Measurements from ENCODE around the gene ITGAL.
A peak's percentile ranks its signal among the peaks of the same experiment; 100 is the strongest.

ITGAL gene

DNA sequence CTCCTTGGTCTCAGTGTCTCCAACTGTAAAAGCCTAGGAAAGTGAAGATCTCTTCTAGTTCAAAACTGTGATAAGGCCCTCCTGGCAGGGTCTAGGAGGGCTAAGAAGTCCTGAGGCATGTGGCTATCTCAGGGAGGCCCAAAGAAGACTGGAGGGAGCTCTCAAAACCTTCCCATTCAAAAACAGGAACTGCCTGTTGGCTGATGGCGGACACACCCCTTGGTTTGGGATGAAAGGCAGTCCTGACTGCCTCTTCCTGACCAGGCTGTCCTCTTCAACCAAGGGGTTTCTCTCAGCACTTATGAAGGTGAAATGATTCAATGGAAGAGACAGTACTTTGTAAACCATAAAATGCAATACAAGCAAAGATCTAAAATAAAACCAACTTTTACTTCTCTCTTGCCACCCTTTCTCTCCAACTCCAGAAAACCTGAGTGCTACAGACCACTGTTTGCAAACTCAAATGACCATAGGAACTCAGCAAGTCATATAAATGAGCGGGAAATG is 80.9 kb downstream of the ITGAL start:
- no peak overlapping the region for H3K4me3 ChIP-seq (ENCODE audit: low read depth, low read length)
- no peak for DNase-seq (ENCODE audit: low read depth)
- TF ChIP-seq, protein P1, sequence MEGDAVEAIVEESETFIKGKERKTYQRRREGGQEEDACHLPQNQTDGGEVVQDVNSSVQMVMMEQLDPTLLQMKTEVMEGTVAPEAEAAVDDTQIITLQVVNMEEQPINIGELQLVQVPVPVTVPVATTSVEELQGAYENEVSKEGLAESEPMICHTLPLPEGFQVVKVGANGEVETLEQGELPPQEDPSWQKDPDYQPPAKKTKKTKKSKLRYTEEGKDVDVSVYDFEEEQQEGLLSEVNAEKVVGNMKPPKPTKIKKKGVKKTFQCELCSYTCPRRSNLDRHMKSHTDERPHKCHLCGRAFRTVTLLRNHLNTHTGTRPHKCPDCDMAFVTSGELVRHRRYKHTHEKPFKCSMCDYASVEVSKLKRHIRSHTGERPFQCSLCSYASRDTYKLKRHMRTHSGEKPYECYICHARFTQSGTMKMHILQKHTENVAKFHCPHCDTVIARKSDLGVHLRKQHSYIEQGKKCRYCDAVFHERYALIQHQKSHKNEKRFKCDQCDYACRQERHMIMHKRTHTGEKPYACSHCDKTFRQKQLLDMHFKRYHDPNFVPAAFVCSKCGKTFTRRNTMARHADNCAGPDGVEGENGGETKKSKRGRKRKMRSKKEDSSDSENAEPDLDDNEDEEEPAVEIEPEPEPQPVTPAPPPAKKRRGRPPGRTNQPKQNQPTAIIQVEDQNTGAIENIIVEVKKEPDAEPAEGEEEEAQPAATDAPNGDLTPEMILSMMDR (IDR thresholded peaks at IDR 0.05; ENCODE audit: low read depth, low read length, missing control alignments): no peak

DNA sequence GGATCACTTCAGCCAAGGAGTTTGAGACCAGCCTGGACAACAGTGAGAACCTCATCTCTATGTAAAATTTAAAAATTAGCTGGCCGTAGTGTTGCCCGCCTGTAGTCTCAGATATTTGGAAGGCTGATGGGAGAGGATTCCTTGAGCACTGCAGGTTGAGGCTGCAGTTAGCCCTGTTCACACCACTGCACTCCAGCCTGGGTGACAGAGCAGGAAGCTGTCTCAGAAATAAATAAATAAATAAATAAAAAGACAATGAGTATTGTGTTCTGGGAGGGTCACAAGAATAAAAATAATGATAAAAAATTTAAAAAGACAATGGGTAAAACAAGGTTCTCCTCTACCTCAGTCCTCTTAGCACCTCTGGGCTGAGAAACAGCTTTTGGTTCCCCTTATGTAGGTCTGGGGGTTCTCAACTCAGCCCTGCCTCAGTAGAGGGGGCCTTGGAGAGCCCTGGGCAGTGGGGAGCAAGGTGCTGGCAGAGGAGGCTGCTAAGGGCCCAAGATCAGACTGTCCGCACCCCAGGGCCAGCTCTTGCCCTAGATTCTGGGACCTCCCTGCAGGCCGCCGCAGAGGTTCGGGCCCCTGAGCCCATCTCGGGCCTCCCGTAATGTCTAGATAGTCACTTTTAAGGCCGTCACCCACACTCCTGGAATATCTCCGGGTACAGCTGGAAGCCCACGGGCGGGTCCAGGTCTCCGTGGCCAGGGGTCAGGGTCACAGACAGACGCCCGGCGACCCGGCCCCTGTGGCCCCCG is 82.2 kb downstream of the ITGAL start:
- TF ChIP-seq, protein P1 (IDR thresholded peaks at IDR 0.05; ENCODE audit: low read depth, low read length, missing control alignments): no peak
- DNase-seq (ENCODE audit: low read depth): no peak
- H3K4me3 ChIP-seq (ENCODE audit: low read depth, low read length): no peak overlapping the region

DNA sequence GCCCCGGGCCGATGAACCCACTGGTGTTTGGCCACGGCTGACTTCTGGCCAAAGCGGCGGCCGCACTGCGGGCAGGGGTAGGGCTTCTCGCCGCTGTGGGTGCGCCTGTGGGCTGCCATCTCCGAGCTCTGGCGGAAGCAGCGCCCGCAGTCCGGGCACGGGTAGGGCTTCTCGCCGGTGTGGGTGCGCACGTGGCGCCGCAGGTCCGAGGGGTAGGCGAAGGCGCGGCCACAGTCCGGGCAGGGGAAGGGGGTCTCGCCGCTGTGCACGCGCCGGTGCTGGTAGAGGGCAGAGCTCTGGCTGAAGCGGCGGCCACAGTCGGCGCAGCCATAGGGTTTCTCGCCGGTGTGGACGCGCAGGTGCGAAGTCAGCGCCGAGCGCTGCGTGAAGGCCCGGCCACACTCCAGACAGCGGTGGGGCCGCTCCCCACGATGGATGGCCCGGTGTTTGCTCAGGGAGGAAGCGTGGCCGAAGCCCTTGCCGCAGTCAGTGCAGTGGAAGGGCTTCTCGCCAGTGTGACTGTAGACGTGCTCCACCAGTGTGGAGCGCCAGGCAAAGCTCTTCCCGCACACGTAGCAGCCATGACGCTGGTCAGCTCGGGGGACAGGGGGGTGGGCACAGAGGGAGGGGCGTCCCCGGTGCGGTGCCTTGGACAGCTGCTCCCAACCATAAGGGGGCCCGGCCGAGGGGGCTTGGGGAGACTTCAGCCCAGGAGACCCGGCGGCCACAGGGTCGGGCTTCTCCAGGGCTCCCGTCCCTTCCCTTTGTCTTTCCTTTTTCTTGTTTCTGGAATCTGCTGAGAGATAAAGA is 83.0 kb downstream of the ITGAL start:
- TF ChIP-seq, protein P1 (IDR thresholded peaks at IDR 0.05; ENCODE audit: low read depth, low read length, missing control alignments): no peak
- DNase-seq (ENCODE audit: low read depth): no peak
- no peak overlapping the region for H3K4me3 ChIP-seq (ENCODE audit: low read depth, low read length)

DNA sequence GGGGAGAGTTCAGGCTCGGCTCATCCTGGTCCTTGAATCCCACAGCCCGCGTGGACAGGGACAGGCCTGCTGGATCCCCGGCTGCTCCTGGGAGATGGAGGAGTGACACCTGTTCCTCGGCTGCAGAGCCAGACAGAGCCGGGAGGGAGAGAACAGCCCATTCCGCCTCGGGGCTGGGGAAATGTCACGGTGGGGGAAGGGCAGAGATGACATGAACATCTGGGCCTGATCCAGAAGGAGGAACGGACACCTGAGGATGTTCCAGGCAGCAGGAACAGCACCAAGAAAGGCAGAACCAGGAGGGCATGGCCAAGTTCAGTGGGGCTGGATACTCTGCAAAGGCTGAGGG is 83.6 kb downstream of the ITGAL start:
- TF ChIP-seq, protein P1 (IDR thresholded peaks at IDR 0.05; ENCODE audit: low read depth, low read length, missing control alignments): no peak
- no peak overlapping the region for H3K4me3 ChIP-seq (ENCODE audit: low read depth, low read length)
- DNase-seq (ENCODE audit: low read depth): no peak

DNA sequence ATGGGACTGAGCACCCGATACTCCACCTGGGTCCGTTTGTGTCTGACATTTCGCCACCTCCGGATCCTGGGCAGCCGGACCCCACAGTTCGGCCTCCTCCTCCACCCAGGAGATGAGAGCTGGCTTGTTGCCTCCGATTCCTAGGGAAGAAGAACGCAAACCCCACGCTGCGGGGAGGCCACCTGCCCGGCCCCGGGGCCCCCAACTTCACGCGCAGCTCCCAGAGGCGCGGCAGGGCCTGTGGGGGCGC is 85.1 kb downstream of the ITGAL start:
- no peak for DNase-seq (ENCODE audit: low read depth)
- TF ChIP-seq, protein P1 (IDR thresholded peaks at IDR 0.05; ENCODE audit: low read depth, low read length, missing control alignments): no peak
- peak overlapping the region; percentile 85 for H3K4me3 ChIP-seq (ENCODE audit: low read depth, low read length)

DNA sequence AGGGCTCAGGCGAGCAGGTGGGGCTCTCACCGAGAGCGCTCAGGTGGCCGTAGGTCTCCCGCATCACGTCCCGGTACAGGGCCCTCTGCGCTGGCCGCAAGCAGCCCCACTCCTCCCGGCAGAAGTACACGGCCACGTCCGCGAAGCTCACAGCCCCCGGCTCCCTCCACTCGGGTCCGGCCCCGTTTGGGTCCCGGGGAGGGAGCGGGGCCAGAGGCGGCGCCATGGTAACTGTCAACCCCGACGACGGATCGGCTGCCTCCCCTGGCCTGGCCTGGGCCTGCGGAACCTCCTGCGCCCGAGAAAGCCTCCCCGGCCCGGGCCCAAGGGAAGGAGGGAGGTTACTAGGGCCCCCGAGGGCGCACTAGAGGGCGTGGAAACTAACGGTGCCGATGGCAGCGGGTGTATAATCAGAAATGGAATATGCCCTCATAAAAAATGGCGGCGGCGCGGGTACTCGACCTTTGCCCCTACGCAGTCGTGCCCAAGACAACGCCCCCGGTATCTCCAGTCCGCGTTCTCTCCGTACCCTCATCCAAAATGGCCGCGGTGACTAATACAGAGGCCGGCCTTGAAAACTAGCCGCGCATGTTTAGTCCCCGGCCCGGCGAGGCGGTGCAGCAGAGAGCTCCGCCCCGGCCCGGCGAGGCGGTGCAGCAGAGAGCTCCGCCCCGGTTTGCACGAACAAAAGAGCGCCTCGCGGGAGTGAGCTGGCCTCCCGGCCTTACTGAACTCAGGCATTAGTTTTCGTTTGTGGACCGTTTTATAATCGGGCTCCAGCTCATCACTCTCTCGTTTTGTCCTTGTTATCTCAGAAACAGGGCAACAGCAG is 85.6 kb downstream of the ITGAL start, which contains the start of gene ZNF764:
Gene ZNF764, minus strand, starts transcription at position 418 of the 832 bp plus-strand sequence. Its CDS starts 192 bp downstream, at position 226.
- peak; percentile 93 for DNase-seq (ENCODE audit: low read depth)
- TF ChIP-seq, protein P1 (IDR thresholded peaks at IDR 0.05; ENCODE audit: low read depth, low read length, missing control alignments): peak; percentile 30
- peak within 1 kb of the TSS; percentile 85 for H3K4me3 ChIP-seq (ENCODE audit: low read depth, low read length)
